ENCODE measurements around the gene CAPN5.

Gene CAPN5

GRCh38 chr11:77155082-77155475, 88.3 kb downstream of the CAPN5 start:
- no peak for DNase-seq

- DNase-seq = no peak
Measured at GRCh38 chr11:77155556-77156130, 88.9 kb downstream of the CAPN5 start.

- no peak for DNase-seq
Measured at GRCh38 chr11:77156396-77157195, 89.8 kb downstream of the CAPN5 start.

GRCh38 chr11:77158041-77158695, 91.4 kb downstream of the CAPN5 start:
- DNase-seq = no peak

- DNase-seq = no peak
Measured at GRCh38 chr11:77159219-77159936, 92.6 kb downstream of the CAPN5 start.

- DNase-seq = no peak
Measured at GRCh38 chr11:77159937-77160495, 93.2 kb downstream of the CAPN5 start.

- no peak for DNase-seq
Measured at GRCh38 chr11:77163271-77163670, 96.5 kb downstream of the CAPN5 start.

- DNase-seq = no peak
Measured at GRCh38 chr11:77165066-77165465, 98.3 kb downstream of the CAPN5 start.

GRCh38 chr11:77166021-77166420, 99.2 kb downstream of the CAPN5 start:
- DNase-seq = no peak

- no peak for DNase-seq
Measured at GRCh38 chr11:77167111-77167626, 100.4 kb downstream of the CAPN5 start.

GRCh38 chr11:77167791-77168190, 101.0 kb downstream of the CAPN5 start:
- DNase-seq = no peak

GRCh38 chr11:77170107-77170506, 103.3 kb downstream of the CAPN5 start:
- no peak for DNase-seq

- no peak for DNase-seq
Measured at GRCh38 chr11:77171254-77171653, 104.5 kb downstream of the CAPN5 start.

- no peak for DNase-seq
Measured at GRCh38 chr11:77171885-77172665, 105.3 kb downstream of the CAPN5 start.

GRCh38 chr11:77172666-77172982, 105.9 kb downstream of the CAPN5 start:
- no peak for DNase-seq

GRCh38 chr11:77173494-77173893, 106.7 kb downstream of the CAPN5 start:
- no peak for DNase-seq

- no peak for DNase-seq
Measured at GRCh38 chr11:77174559-77174958, 107.8 kb downstream of the CAPN5 start.

- DNase-seq = no peak
Measured at GRCh38 chr11:77175021-77175842, 108.5 kb downstream of the CAPN5 start.
